GM20000 (cell line): ENCODE results near the gene RMDN2.
"Not testable (repeated sequence)": the region's sequence is repeated elsewhere in the genome, so short reads cannot be mapped to it uniquely, and the experiment has no call there.

ENCODE experiments used
- DNase-seq: peaks from one replicate; pipeline ENCODE4 v3.0.0; 2012; ENCODE audit warnings: low spot score
- CTCF ChIP-seq: IDR thresholded peaks from 2 replicates; pipeline ENCODE4 v1.5.1; 2012; ENCODE audit warnings: mild to moderate bottlenecking, control low read depth; ENCODE audit errors: extremely low read depth, missing control alignments

The RMDN2 gene

DNA sequence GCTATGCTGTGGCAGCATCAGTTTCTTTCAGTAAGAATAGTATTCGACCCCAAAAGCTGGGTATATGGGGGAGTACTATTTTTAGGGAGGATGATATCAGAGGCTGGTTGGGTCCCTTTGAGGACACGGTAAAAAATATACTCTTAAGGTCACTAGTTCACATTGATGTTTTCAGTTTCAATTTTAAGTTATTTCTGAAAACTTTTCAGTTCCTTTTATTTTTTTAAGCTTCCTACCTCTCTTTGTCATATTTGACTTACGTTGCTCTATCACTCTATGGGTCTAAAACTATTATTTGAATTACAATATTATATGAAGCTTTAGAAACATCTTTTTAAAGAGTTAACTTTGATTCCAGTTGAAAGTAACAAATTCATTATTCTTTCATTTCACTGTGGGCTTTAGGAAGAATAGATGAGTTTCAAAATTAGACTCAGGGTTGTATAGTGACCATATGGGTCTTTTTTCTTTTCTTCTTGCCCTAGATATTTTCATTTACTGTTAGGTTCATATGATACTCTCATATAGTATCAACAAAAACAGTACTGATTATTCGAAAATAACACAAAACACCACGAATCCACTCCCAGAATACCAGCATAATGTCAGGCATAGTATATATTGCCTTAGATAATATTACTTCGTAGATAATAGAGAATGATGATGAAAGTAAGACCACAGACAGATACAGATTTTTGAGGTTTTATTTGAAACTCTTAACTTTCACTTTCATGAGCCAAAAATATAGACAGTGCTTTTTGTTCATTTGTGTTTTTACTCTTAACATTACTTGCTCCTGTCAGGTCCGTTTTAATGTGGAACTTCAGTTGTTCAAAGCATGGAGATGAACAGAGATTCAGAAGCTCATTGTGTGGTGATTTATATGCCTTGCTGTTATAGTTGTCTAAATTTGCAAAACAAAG is 9.8 kb downstream of the RMDN2 start:
- no peak for TF ChIP-seq CTCF
- DNase-seq: peak; percentile 85

GRCh38 chr2:37937568-37937967 is 12.5 kb downstream of the RMDN2 start:
- DNase-seq: not testable (repeated sequence)

DNA sequence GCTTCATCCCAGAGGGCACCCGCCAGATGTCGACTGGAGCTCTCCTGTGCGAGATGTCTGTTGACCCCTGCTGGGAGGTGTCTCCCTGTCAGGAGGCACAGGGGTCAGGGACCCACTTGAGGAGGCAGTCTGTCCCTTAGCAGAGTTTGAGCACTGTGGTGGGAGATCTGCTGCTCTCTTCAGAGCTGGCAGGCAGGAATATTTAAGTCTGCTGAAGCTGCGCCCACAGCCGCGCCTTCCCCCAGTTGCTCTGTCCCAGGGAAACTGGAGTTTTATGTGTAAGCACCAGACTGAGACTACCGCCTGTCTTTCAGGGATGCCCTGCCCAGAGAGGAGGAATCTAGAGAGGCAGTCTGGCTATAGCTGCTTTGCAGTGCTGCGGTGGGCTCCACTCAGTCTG is 16.2 kb downstream of the RMDN2 start:
- not testable (repeated sequence) for DNase-seq

GRCh38 chr2:37944268-37944667 is 19.2 kb downstream of the RMDN2 start:
- TF ChIP-seq CTCF: no peak

GRCh38 chr2:37947306-37947705 is 22.2 kb downstream of the RMDN2 start:
- DNase-seq: no peak
- TF ChIP-seq CTCF: no peak

More at GRCh38 chr2:37944268-37944667, 19.2 kb downstream of the RMDN2 start:
- DNase-seq: no peak

DNA sequence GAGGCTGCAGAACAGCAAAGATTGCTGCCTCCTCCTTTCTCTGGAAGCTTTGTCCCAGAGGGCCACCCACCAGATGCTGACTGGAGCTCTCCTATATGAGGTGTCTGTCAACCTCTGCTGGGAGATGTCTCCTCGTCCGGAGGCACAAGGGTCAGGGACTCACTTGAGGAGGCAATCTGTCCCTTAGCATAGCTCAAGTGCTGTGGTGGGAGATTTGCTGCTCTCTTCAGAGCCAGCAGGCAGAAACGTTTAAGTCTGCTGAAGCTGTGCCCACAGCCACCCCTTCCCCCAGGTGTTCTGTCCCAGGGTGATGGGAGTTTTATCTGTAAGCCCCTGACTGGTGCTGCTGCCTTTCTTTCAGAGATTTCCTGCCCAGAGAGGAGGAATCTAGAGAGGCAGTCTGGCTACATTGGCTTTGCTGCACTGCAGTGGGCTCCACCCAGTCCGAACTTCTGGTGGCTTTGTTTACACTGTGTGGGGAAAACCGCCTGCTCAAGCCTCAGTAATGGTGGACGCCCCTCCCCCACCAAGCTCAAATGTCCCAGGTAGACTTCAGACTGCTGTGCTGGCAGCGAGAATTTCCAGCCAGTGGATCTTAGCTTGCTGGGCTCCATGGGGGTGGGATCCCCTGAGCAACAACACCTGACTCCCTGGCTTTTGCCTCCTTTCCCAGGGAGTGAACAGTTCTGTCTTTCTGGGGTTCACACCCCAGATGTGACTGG is 37.1 kb downstream of the RMDN2 start:
- DNase-seq: not testable (repeated sequence)

GRCh38 chr2:37962740-37963121 is 37.6 kb downstream of the RMDN2 start:
- DNase-seq: not testable (repeated sequence)

DNA sequence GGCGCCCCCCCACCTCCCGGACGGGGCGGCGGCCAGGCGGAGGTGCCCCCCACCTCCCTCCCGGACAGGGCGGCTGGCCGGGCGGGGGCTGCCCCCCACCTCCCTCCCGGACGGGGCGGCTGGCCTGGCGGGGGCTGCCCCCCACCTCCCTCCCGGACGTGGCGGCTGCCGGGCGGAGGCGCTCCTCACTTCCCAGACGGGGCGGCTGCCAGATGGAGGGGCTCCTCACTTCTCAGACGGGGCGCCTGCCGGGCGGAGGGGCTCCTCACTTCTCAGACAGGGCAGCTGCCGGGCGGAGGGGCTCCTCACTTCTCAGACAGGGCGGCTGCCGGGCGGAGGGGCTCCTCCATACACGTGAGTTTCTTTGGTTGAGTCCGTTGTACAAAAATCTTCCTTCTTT is 38.8 kb downstream of the RMDN2 start:
- not testable (repeated sequence) for DNase-seq

- DNase-seq: no peak
- TF ChIP-seq CTCF: no peak
These were observed 41.2 kb downstream of the RMDN2 start for GRCh38 chr2:37966326-37966725.

DNA sequence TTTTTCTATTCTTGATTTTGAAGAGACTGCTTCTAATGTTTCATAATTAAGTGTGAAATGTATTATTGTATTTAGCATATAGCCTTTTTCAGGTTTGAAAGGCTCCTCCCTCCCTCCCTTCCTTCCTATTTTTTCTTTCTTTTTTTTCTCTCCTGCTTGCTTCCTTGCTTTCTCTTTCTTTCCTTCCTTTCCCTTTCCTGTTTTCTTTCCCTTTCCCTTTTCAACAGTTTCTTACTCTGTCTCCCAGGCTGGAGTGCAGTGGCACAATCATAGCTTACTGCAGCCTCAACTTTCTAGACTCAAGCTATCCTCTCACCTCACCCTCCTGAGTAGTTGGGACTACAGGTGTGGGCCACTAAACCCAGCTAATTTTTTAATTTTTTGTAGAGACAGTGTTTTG is 44.6 kb downstream of the RMDN2 start:
- DNase-seq: no peak
- TF ChIP-seq CTCF: no peak
